ENCODE data around the gene EFHD2. TPM values are rescaled to one million over a fixed set of nuclear protein-coding genes. Genes with fewer than 3 reads are reported as not detected.
"Not testable (repeated sequence)": the region's sequence is repeated elsewhere in the genome, so short reads cannot be mapped to it uniquely, and the experiment has no call there.

The EFHD2 gene
- total RNA-seq, 1 donor from 2014 or later: 23.0 TPM

- peak overlapping the region; percentile 69 for H3K4me3 Mint-ChIP-seq
- H3K36me3 Mint-ChIP-seq (ENCODE audit: low read depth): no peaks in the 10 kb centered on the region
- no peaks in the 10 kb centered on the region for H3K27me3 Mint-ChIP-seq (ENCODE audit: low read depth)
- peaks cover 66% of the 10 kb centered on the region for H3K4me1 Mint-ChIP-seq
- TF ChIP-seq CTCF (conservative IDR thresholded peaks at IDR 0.05): no peak
- H3K27ac Mint-ChIP-seq (ENCODE audit: unreplicated experiment): peak overlapping the region; percentile 90
- DNase-seq (ENCODE audit: low read depth, low spot score): peak; percentile 47
- no peaks in the 10 kb centered on the region for H3K9me3 Mint-ChIP-seq
Measured at GRCh38 chr1:15384301-15384901, 25.3 kb upstream of the EFHD2 start.

GRCh38 chr1:15385420-15385819, 24.3 kb upstream of the EFHD2 start:
- DNase-seq (ENCODE audit: low read depth, low spot score): no peak
- no peaks in the 10 kb centered on the region for H3K36me3 Mint-ChIP-seq (ENCODE audit: low read depth)
- H3K9me3 Mint-ChIP-seq: no peaks in the 10 kb centered on the region
- no peaks in the 10 kb centered on the region for H3K27me3 Mint-ChIP-seq (ENCODE audit: low read depth)
- H3K4me1 Mint-ChIP-seq: peaks cover 55% of the 10 kb centered on the region
- no peak for TF ChIP-seq CTCF (conservative IDR thresholded peaks at IDR 0.05)
- H3K4me3 Mint-ChIP-seq: no peak overlapping the region
- H3K27ac Mint-ChIP-seq (ENCODE audit: unreplicated experiment): no peak overlapping the region

GRCh38 chr1:15386164-15386749, 23.4 kb upstream of the EFHD2 start:
- no peaks in the 10 kb centered on the region for H3K9me3 Mint-ChIP-seq
- peak overlapping the region; percentile 91 for H3K27ac Mint-ChIP-seq (ENCODE audit: unreplicated experiment)
- DNase-seq (ENCODE audit: low read depth, low spot score): peak; percentile 48
- H3K27me3 Mint-ChIP-seq (ENCODE audit: low read depth): no peaks in the 10 kb centered on the region
- TF ChIP-seq CTCF (conservative IDR thresholded peaks at IDR 0.05): no peak
- no peaks in the 10 kb centered on the region for H3K36me3 Mint-ChIP-seq (ENCODE audit: low read depth)
- H3K4me1 Mint-ChIP-seq: peaks cover 52% of the 10 kb centered on the region
- H3K4me3 Mint-ChIP-seq: peak overlapping the region; percentile 67

GRCh38 chr1:15388201-15388880, 21.3 kb upstream of the EFHD2 start:
- H3K27ac Mint-ChIP-seq (ENCODE audit: unreplicated experiment): no peak overlapping the region
- H3K4me3 Mint-ChIP-seq: no peak overlapping the region
- H3K4me1 Mint-ChIP-seq: peaks cover 50% of the 10 kb centered on the region

GRCh38 chr1:15389828-15390227, 19.9 kb upstream of the EFHD2 start:
- H3K9me3 Mint-ChIP-seq; DNase-seq (ENCODE audit: low read depth, low spot score); H3K27me3 Mint-ChIP-seq (ENCODE audit: low read depth); H3K36me3 Mint-ChIP-seq (ENCODE audit: low read depth); H3K27ac Mint-ChIP-seq (ENCODE audit: unreplicated experiment); H3K4me3 Mint-ChIP-seq: not testable (repeated sequence)
- peaks cover 44% of the 10 kb centered on the region for H3K4me1 Mint-ChIP-seq

More at GRCh38 chr1:15388201-15388880, 21.3 kb upstream of the EFHD2 start:
- Mint-ChIP-seq H3K9me3 (no peaks in the 10 kb centered on the region), H3K27me3 (ENCODE audit: low read depth) (no peaks in the 10 kb centered on the region), H3K36me3 (ENCODE audit: low read depth) (no peaks in the 10 kb centered on the region)
- TF ChIP-seq CTCF (conservative IDR thresholded peaks at IDR 0.05): no peak
- DNase-seq (ENCODE audit: low read depth, low spot score): no peak

- no peak for TF ChIP-seq CTCF (conservative IDR thresholded peaks at IDR 0.05)
- H3K36me3 Mint-ChIP-seq (ENCODE audit: low read depth): no peaks in the 10 kb centered on the region
- H3K4me1 Mint-ChIP-seq: peaks cover 35% of the 10 kb centered on the region
- H3K27ac Mint-ChIP-seq (ENCODE audit: unreplicated experiment): no peak overlapping the region
- no peaks in the 10 kb centered on the region for H3K27me3 Mint-ChIP-seq (ENCODE audit: low read depth)
- H3K4me3 Mint-ChIP-seq: no peak overlapping the region
- DNase-seq (ENCODE audit: low read depth, low spot score): no peak
- H3K9me3 Mint-ChIP-seq: no peaks in the 10 kb centered on the region
Measured at GRCh38 chr1:15390667-15391066, 19.0 kb upstream of the EFHD2 start.
